Measurements from ENCODE around the gene UGT1A8.

DNA sequence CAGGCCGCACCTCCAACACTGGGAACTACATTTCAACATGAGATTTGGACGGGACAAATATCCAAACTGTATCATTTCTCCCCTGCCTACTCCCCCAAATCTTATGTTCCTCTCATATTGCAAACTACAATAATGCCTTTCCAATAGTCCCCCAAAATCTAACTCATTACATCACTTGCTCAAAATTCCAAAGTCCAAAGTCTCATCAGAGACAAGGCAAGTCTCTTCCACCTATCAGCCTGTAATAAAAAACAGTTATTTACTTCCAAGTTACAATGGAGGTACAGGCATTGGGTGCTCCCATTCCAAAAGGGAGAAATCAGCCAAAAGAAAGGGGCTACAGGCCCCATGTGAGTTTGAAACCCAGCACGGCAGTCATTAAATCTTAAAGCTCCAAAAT lies 12.6 kb upstream of the UGT1A8 start:
- TF ChIP-seq POLR2A (IDR thresholded peaks at IDR 0.05; ENCODE audit: low read length) (no peak), GATA1 (IDR thresholded peaks at IDR 0.05; ENCODE audit: low read depth, low read length) (no peak)

Data from erythroblast (primary cell).